Gastrocnemius medialis (tissue), 4 donors: ENCODE data around the gene RBM42.

Experiments
- POLR2A ChIP-seq, 2 donors: fragments of 450-650 bp; IDR thresholded peaks; one replicate each; pipeline ENCODE4 v1.6.1; 2017; ENCODE audit warnings: antibody characterized with exemption in 2 of 2, mild to moderate bottlenecking in 2 of 2, moderate library complexity in 2 of 2
- TF ChIP-seq, protein P1 (sequence below), 5 experiments: fragments of 450-650 bp in 3 of 5; fragments of 200-600 bp in 2 of 5; sonication (generic) in 2 of 5; IDR thresholded peaks in 4 of 5; conservative IDR thresholded peaks in 1 of 5; 1 replicate in 4 of 5; 2 replicates in 1 of 5; pipeline ENCODE4 v1.5.1; 2016 to 2019; ENCODE audit warnings: antibody characterized with exemption in 5 of 5, mild to moderate bottlenecking in 3 of 5, moderate library complexity in 3 of 5

- no peak for TF ChIP-seq POLR2A (IDR thresholded peaks at IDR 0.05)
- TF ChIP-seq, protein P1, sequence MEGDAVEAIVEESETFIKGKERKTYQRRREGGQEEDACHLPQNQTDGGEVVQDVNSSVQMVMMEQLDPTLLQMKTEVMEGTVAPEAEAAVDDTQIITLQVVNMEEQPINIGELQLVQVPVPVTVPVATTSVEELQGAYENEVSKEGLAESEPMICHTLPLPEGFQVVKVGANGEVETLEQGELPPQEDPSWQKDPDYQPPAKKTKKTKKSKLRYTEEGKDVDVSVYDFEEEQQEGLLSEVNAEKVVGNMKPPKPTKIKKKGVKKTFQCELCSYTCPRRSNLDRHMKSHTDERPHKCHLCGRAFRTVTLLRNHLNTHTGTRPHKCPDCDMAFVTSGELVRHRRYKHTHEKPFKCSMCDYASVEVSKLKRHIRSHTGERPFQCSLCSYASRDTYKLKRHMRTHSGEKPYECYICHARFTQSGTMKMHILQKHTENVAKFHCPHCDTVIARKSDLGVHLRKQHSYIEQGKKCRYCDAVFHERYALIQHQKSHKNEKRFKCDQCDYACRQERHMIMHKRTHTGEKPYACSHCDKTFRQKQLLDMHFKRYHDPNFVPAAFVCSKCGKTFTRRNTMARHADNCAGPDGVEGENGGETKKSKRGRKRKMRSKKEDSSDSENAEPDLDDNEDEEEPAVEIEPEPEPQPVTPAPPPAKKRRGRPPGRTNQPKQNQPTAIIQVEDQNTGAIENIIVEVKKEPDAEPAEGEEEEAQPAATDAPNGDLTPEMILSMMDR (IDR thresholded peaks at IDR 0.05 in 4 of 5, conservative IDR thresholded peaks at IDR 0.05 in 1 of 5) = no peak
Measured at GRCh38 chr19:35666251-35666913, 37.5 kb downstream of the RBM42 start, which contains the start of gene UPK1A.
